ENCODE data around the gene UNC5CL.

The UNC5CL gene

GRCh38 chr6:41040940-41041536, 2.0 kb upstream of the UNC5CL start:
- TF ChIP-seq, protein P1, sequence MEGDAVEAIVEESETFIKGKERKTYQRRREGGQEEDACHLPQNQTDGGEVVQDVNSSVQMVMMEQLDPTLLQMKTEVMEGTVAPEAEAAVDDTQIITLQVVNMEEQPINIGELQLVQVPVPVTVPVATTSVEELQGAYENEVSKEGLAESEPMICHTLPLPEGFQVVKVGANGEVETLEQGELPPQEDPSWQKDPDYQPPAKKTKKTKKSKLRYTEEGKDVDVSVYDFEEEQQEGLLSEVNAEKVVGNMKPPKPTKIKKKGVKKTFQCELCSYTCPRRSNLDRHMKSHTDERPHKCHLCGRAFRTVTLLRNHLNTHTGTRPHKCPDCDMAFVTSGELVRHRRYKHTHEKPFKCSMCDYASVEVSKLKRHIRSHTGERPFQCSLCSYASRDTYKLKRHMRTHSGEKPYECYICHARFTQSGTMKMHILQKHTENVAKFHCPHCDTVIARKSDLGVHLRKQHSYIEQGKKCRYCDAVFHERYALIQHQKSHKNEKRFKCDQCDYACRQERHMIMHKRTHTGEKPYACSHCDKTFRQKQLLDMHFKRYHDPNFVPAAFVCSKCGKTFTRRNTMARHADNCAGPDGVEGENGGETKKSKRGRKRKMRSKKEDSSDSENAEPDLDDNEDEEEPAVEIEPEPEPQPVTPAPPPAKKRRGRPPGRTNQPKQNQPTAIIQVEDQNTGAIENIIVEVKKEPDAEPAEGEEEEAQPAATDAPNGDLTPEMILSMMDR (IDR thresholded peaks at IDR 0.05) = no peak
- H3K27ac ChIP-seq = no peak overlapping the region
- no peak for DNase-seq (ENCODE audit: low spot score)
- H3K4me3 ChIP-seq = no peak overlapping the region

GRCh38 chr6:41040101-41040939, 1.3 kb upstream of the UNC5CL start:
- no peak for DNase-seq (ENCODE audit: low spot score)
- Histone ChIP-seq H3K27ac (no peak overlapping the region), H3K4me3 (no peak overlapping the region)
- TF ChIP-seq, protein P1 (IDR thresholded peaks at IDR 0.05) = no peak

GRCh38 chr6:41038205-41038604, 816 bp downstream of the UNC5CL start:
- TF ChIP-seq, protein P1 (IDR thresholded peaks at IDR 0.05) = no peak
- H3K4me3 ChIP-seq = no peak overlapping the region
- no peak for DNase-seq (ENCODE audit: low spot score)
- H3K27ac ChIP-seq = no peak overlapping the region

- Histone ChIP-seq H3K4me3 (no peak overlapping the region), H3K27ac (no peak overlapping the region)
- TF ChIP-seq, protein P1 (IDR thresholded peaks at IDR 0.05) = no peak
- DNase-seq (ENCODE audit: low spot score) = no peak
These were observed 1.7 kb downstream of the UNC5CL start for GRCh38 chr6:41037107-41037900.

DNA sequence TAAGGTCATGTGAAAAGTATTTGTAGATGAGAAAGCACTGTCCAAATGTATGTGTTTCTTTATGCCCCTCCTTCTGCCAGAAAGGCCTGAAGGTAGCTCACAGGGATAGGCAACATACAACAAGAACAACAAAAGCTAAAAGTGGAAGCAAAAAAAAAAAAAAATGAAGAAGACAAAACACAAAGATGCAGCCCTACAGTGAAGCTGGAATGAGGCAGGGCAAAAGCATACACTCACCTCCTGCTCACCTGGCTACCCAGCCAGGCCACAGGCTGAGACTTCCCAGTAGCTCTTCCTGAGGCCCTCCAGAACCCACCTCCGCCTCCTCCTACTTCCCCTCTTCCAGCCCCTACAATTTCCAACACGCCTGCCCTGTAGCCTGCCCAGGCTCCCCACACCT, 2.4 kb downstream of the UNC5CL start:
- no peak overlapping the region for H3K27ac ChIP-seq
- no peak overlapping the region for H3K4me3 ChIP-seq
- no peak for DNase-seq (ENCODE audit: low spot score)
- TF ChIP-seq, protein P1 (IDR thresholded peaks at IDR 0.05) = no peak

DNA sequence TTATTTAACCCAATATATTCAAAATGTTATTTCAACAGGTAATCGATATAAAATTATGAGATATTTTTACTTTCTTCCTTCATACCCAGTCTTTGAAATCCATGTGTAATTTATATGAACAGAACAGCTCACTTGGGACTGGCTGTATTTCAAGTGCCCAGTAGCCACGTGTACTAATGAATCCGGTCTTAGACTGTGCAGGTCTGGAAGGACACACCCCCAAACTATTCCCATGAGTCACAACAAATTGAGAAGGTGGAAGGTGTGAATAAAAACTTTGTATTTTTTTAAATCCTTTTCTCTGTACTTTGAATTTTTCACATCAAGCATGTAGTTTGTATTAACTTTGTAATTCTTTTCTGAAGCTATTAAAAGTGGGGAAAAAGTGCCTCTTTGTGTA, 2.8 kb downstream of the UNC5CL start:
- no peak overlapping the region for H3K4me3 ChIP-seq
- H3K27ac ChIP-seq = no peak overlapping the region
- no peak for DNase-seq (ENCODE audit: low spot score)
- TF ChIP-seq, protein P1 (IDR thresholded peaks at IDR 0.05) = no peak

All from coronary artery (tissue), 2 donors.